ENCODE results near the gene RGS3. TPM values are rescaled to one million over a fixed set of nuclear protein-coding genes. Genes with fewer than 3 reads are reported as not detected.

Gene RGS3
- 10 to 100 TPM in 3 of 5 experiments, 1 to 10 TPM in 2; 5.8 to 43.4 (median 12.6) TPM for total RNA-seq
- polyA plus RNA-seq, result 10 to 100 TPM in 1 of 2 donors, 1 to 10 TPM in 1; 4.9 to 11.6 TPM
- 10.6 reads per million, percentile 37 among the genes with 10 or more reads in this experiment for total RNA-seq

DNA sequence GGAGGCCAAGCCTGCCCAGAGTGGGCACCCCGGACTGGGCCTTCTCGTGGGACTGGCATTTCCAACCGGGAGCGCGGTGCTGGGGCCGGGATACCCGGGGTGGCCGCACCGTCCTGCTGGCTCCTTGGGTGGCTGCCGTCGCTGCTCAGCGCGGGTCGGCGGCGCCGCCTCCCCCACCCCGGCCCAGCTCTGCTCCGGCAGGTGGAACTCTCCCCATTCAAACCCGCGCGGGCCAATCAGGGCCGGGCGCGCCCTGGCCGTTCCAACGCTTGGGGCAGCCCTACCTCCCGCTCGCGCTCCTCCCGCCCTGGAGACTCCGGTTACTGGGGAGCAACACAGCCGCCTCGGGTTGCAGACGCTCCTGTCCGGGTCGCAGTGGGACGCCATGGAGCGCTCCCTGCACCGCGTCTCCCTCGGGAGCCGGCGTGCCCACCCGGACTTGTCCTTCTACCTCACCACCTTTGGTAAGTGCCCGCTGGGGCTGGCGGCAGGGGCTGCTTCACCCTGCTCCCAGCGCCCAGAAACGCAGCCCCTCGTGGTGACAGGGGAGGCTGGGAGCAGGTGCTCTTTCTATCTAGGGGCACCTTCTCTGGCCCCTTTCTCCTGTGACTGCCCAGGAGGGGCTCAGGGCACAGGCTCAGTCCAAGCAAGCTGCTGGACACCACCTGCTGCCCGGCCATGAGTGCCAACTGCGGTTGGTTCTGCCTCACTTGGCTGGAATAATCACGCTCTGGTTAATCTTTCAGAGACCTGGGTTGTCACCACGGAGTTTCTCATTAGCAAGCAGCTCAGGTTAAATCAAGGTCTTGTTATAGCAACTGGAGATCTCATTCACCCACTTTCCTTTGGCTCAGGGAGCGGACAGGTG is at the start of gene RGS3:
TSS of gene RGS3 (plus strand) at position 310 of the 868 bp plus-strand sequence. CDS start at position 386, 76 bp downstream.
- H3K4me3 ChIP-seq (ENCODE audit: low read length), result no peak within 1 kb of the TSS
- H3K4me3 Mint-ChIP-seq, result no peak within 1 kb of the TSS
- POLR2A ChIA-PET, result no interaction called here
- no peaks in the 10 kb centered on the region for H3K9me3 ChIP-seq (ENCODE audit: control insufficient read depth in 2 of 3, low read length in 3 of 3)
- H3K4me1 Mint-ChIP-seq, result peaks cover 0 to 5% (median 0%) of the 10 kb centered on the region in 7 donors
- intact Hi-C loops (cut with micrococcal nuclease), result loop anchor here in 1 of 2 donors (5.0 kb wide), 1 partner anchor 49 kb away; no protein-coding TSS in a partner anchor
- CTCF ChIA-PET, result no interaction called here
- no peak for DNase-seq
- peaks cover 0 to 12% (median 0%) of the 10 kb centered on the region in 11 donors for H3K9me3 Mint-ChIP-seq
- no peaks in the 10 kb centered on the region for H3K27me3 ChIP-seq (ENCODE audit: control insufficient read depth in 2 of 2, insufficient read depth in 2 of 2, low read length in 2 of 2)
- H3K36me3 ChIP-seq (ENCODE audit: control insufficient read depth in 2 of 3, insufficient read depth in 3 of 3, low read length in 3 of 3), result no peaks in the 10 kb centered on the region
- H3K27me3 Mint-ChIP-seq, result peaks cover 0 to 2% (median 0%) of the 10 kb centered on the region in 5 donors
- H3K27ac ChIP-seq (ENCODE audit: low read depth, low read length), result no peak within 1 kb of the TSS
- no peak for ATAC-seq
- H3K4me1 ChIP-seq (ENCODE audit: control insufficient read depth in 2 of 2, insufficient read depth in 2 of 2, low read length in 2 of 2), result no peaks in the 10 kb centered on the region
- H3K36me3 Mint-ChIP-seq, result peaks cover 0 to 2% (median 0%) of the 10 kb centered on the region in 5 donors
- no peak within 1 kb of the TSS for H3K27ac Mint-ChIP-seq

DNA sequence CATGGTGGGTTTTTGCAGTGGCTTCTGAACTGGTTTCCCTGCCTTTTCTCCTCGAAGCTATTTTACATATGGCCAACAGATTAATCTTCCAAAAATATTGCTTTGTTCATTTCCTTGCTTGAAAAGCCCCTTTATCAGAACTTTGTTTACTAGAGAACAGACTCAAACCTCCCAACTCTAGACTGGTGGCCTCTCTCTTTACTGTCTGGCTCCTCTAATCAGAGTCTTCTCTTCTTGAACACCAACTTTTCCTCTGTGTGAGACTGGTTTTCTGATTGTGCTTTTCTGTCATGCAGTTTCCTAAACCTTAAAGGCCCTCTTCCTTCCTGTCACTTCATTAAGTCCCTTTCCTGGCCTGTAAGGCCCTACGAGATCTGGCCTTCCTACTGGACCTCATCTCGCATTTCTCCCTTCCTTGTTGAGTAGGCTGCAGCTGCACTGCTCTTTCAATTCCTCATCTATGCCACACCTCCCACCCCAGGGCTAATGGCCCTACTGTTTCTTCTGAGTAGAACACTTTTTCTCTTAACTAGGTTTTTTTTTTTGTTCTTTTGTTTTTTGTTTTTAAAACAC is 47.3 kb upstream of the RGS3 start:
- CTCF ChIA-PET, result no interaction called here

DNA sequence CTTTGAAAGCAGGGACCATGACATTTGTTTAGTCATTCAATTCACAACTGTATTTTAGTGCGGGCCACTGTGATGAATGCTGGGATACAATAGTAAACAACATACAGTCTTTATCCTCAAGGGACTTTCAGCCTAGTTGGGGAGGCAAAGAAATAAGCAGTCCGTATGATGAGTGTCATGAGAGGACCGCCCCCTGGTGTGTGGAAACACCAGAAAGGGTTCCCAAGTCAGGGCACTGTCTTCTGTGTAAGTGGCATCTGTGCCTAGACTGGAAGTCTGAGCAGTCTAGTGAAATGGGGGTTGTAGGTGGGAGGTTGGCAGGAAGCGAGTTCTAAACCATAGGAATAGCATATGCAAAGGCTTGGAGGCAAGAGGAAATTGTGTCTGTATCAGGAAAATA is 46.2 kb upstream of the RGS3 start:
- no peak overlapping the region for H3K4me3 ChIP-seq (ENCODE audit: low read length)
- no peak overlapping the region for H3K27ac ChIP-seq (ENCODE audit: low read depth, low read length)
- POLR2A ChIA-PET, result interaction anchor here (0.9 kb wide), 1 partner anchor 8 kb away, joined by 3 read pairs; no protein-coding TSS in a partner anchor
- Mint-ChIP-seq H3K27ac (no peak overlapping the region), H3K36me3 (no peaks in the 10 kb centered on the region), H3K27me3 (peaks cover 0 to 5% (median 0%) of the 10 kb centered on the region in 5 donors), H3K4me1 (no peaks in the 10 kb centered on the region), H3K9me3 (no peaks in the 10 kb centered on the region), H3K4me3 (no peak overlapping the region)
- H3K9me3 ChIP-seq (ENCODE audit: control insufficient read depth in 2 of 3, low read length in 3 of 3), result no peaks in the 10 kb centered on the region
- no peaks in the 10 kb centered on the region for H3K36me3 ChIP-seq (ENCODE audit: control insufficient read depth in 2 of 3, insufficient read depth in 3 of 3, low read length in 3 of 3)
- H3K27me3 ChIP-seq (ENCODE audit: control insufficient read depth in 2 of 2, insufficient read depth in 2 of 2, low read length in 2 of 2), result no peaks in the 10 kb centered on the region
- intact Hi-C loops (cut with micrococcal nuclease), result loop anchor here in 1 of 2 donors (10.0 kb wide), 1 partner anchor 967 kb away; the partner anchor contains the start of gene AKNA
- CTCF ChIA-PET, result no interaction called here
- DNase-seq (no peak), ATAC-seq (no peak)
- no peaks in the 10 kb centered on the region for H3K4me1 ChIP-seq (ENCODE audit: control insufficient read depth in 2 of 2, insufficient read depth in 2 of 2, low read length in 2 of 2)

More for the DNA sequence above, 47.3 kb upstream of the RGS3 start:
- Histone ChIP-seq H3K27ac (ENCODE audit: low read depth, low read length) (no peak overlapping the region), H3K27me3 (ENCODE audit: control insufficient read depth in 2 of 2, insufficient read depth in 2 of 2, low read length in 2 of 2) (no peaks in the 10 kb centered on the region), H3K36me3 (ENCODE audit: control insufficient read depth in 2 of 3, insufficient read depth in 3 of 3, low read length in 3 of 3) (no peaks in the 10 kb centered on the region), H3K4me3 (ENCODE audit: low read length) (no peak overlapping the region), H3K4me1 (ENCODE audit: control insufficient read depth in 2 of 2, insufficient read depth in 2 of 2, low read length in 2 of 2) (peaks cover 0 to 4% of the 10 kb centered on the region in 2 donors), H3K9me3 (ENCODE audit: control insufficient read depth in 2 of 3, low read length in 3 of 3) (no peaks in the 10 kb centered on the region)
- H3K36me3 Mint-ChIP-seq, result no peaks in the 10 kb centered on the region
- POLR2A ChIA-PET, result interaction anchor here (0.9 kb wide), 1 partner anchor 9 kb away, joined by 3 read pairs; no protein-coding TSS in a partner anchor
- no peak overlapping the region for H3K4me3 Mint-ChIP-seq
- DNase-seq (no peak), ATAC-seq (peak; percentile 58)
- no peaks in the 10 kb centered on the region for H3K9me3 Mint-ChIP-seq
- H3K27ac Mint-ChIP-seq, result no peak overlapping the region
- peaks cover 0 to 3% (median 0%) of the 10 kb centered on the region in 5 donors for H3K27me3 Mint-ChIP-seq
- H3K4me1 Mint-ChIP-seq, result no peaks in the 10 kb centered on the region
- intact Hi-C loops (cut with micrococcal nuclease), result loop anchor here in 1 of 2 donors (10.0 kb wide), 1 partner anchor 969 kb away; the partner anchor contains the start of gene AKNA

- no peaks in the 10 kb centered on the region for H3K9me3 ChIP-seq (ENCODE audit: control insufficient read depth in 2 of 3, low read length in 3 of 3)
- ATAC-seq (no peak), DNase-seq (no peak)
- no peaks in the 10 kb centered on the region for H3K36me3 ChIP-seq (ENCODE audit: control insufficient read depth in 2 of 3, insufficient read depth in 3 of 3, low read length in 3 of 3)
- no peak overlapping the region for H3K27ac ChIP-seq (ENCODE audit: low read depth, low read length)
- Mint-ChIP-seq H3K27ac (no peak overlapping the region), H3K4me1 (peaks cover 0 to 5% (median 0%) of the 10 kb centered on the region in 7 donors), H3K9me3 (no peaks in the 10 kb centered on the region), H3K36me3 (no peaks in the 10 kb centered on the region), H3K4me3 (no peak overlapping the region), H3K27me3 (peaks cover 0 to 29% (median 6%) of the 10 kb centered on the region in 5 donors)
- POLR2A ChIA-PET, result no interaction called here
- no peak overlapping the region for H3K4me3 ChIP-seq (ENCODE audit: low read length)
- no peaks in the 10 kb centered on the region for H3K4me1 ChIP-seq (ENCODE audit: control insufficient read depth in 2 of 2, insufficient read depth in 2 of 2, low read length in 2 of 2)
- no peaks in the 10 kb centered on the region for H3K27me3 ChIP-seq (ENCODE audit: control insufficient read depth in 2 of 2, insufficient read depth in 2 of 2, low read length in 2 of 2)
- intact Hi-C loops (cut with micrococcal nuclease), result no loop called here
- CTCF ChIA-PET, result no interaction called here
Observed at GRCh38 chr9:113421726-113422125, 41.8 kb upstream of the RGS3 start.

GRCh38 chr9:113425072-113425471 is 38.5 kb upstream of the RGS3 start:
- CTCF ChIA-PET, result no interaction called here

GRCh38 chr9:113426701-113427100 is 36.8 kb upstream of the RGS3 start:
- Mint-ChIP-seq H3K27me3 (peaks cover 0 to 33% (median 6%) of the 10 kb centered on the region in 5 donors), H3K4me3 (no peak overlapping the region), H3K36me3 (no peaks in the 10 kb centered on the region), H3K4me1 (peaks cover 0 to 5% (median 0%) of the 10 kb centered on the region in 7 donors), H3K27ac (no peak overlapping the region), H3K9me3 (no peaks in the 10 kb centered on the region)
- DNase-seq (no peak), ATAC-seq (no peak)
- Histone ChIP-seq H3K9me3 (ENCODE audit: control insufficient read depth in 2 of 3, low read length in 3 of 3) (no peaks in the 10 kb centered on the region), H3K36me3 (ENCODE audit: control insufficient read depth in 2 of 3, insufficient read depth in 3 of 3, low read length in 3 of 3) (no peaks in the 10 kb centered on the region), H3K4me1 (ENCODE audit: control insufficient read depth in 2 of 2, insufficient read depth in 2 of 2, low read length in 2 of 2) (no peaks in the 10 kb centered on the region), H3K27me3 (ENCODE audit: control insufficient read depth in 2 of 2, insufficient read depth in 2 of 2, low read length in 2 of 2) (no peaks in the 10 kb centered on the region), H3K4me3 (ENCODE audit: low read length) (no peak overlapping the region), H3K27ac (ENCODE audit: low read depth, low read length) (no peak overlapping the region)
- ChIA-PET CTCF (no interaction called here), POLR2A (no interaction called here)
- intact Hi-C loops (cut with micrococcal nuclease), result no loop called here

More at GRCh38 chr9:113425072-113425471, 38.5 kb upstream of the RGS3 start:
- DNase-seq (no peak), ATAC-seq (no peak)
- Histone ChIP-seq H3K9me3 (ENCODE audit: control insufficient read depth in 2 of 3, low read length in 3 of 3) (no peaks in the 10 kb centered on the region), H3K27me3 (ENCODE audit: control insufficient read depth in 2 of 2, insufficient read depth in 2 of 2, low read length in 2 of 2) (no peaks in the 10 kb centered on the region), H3K27ac (ENCODE audit: low read depth, low read length) (no peak overlapping the region), H3K4me1 (ENCODE audit: control insufficient read depth in 2 of 2, insufficient read depth in 2 of 2, low read length in 2 of 2) (no peaks in the 10 kb centered on the region), H3K4me3 (ENCODE audit: low read length) (no peak overlapping the region), H3K36me3 (ENCODE audit: control insufficient read depth in 2 of 3, insufficient read depth in 3 of 3, low read length in 3 of 3) (no peaks in the 10 kb centered on the region)
- Mint-ChIP-seq H3K27ac (no peak overlapping the region), H3K9me3 (no peaks in the 10 kb centered on the region), H3K4me1 (peaks cover 0 to 5% (median 0%) of the 10 kb centered on the region in 7 donors), H3K36me3 (no peaks in the 10 kb centered on the region), H3K27me3 (peaks cover 0 to 29% (median 6%) of the 10 kb centered on the region in 5 donors), H3K4me3 (no peak overlapping the region)
- POLR2A ChIA-PET, result interaction anchor here (0.7 to 1.0 kb wide), 2 partner anchors 8 to 1331 kb away, joined by 3 read pairs; no protein-coding TSS in a partner anchor
- intact Hi-C loops (cut with micrococcal nuclease), result no loop called here
